Choroid plexus epithelial cell (primary cell): ENCODE measurements around the gene CTNNA2.

Experiments used
- DNase-seq: peaks from one replicate; pipeline ENCODE4 v3.0.0-alpha.2; 2010; ENCODE audit warnings: low read depth
- H3K4me3 ChIP-seq: 2 replicates; pipeline ENCODE4 v1.5.1; 2011; ENCODE audit warnings: low read depth, mild to moderate bottlenecking, control low read depth, low read length, moderate library complexity
- TF ChIP-seq, protein P1 (sequence below): conservative IDR thresholded peaks from 2 replicates; pipeline ENCODE4 v1.5.1; 2011; ENCODE audit warnings: low read depth, mild to moderate bottlenecking, control low read depth, inconsistent platforms, low read length, moderate library complexity

Gene CTNNA2

DNA sequence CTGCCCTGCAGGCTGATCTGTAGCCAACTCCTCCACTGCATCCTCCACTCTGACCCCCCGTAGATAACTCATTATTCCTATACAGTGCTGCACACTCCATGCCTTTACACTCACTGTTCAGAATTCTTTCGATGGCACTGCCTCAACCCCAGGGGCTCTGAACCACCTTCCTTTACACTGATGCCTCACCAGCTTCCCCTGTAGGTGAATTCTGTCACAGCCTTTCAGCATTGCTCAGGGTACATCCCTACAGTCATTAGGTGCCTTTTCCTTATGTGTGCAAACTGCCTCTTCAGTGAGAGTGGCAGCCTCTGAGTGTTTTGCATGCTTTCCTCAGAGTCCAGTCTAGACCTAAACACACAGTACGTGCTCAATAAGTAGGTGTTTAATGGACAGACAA lies 472.3 kb downstream of the CTNNA2 start:
- TF ChIP-seq, protein P1, sequence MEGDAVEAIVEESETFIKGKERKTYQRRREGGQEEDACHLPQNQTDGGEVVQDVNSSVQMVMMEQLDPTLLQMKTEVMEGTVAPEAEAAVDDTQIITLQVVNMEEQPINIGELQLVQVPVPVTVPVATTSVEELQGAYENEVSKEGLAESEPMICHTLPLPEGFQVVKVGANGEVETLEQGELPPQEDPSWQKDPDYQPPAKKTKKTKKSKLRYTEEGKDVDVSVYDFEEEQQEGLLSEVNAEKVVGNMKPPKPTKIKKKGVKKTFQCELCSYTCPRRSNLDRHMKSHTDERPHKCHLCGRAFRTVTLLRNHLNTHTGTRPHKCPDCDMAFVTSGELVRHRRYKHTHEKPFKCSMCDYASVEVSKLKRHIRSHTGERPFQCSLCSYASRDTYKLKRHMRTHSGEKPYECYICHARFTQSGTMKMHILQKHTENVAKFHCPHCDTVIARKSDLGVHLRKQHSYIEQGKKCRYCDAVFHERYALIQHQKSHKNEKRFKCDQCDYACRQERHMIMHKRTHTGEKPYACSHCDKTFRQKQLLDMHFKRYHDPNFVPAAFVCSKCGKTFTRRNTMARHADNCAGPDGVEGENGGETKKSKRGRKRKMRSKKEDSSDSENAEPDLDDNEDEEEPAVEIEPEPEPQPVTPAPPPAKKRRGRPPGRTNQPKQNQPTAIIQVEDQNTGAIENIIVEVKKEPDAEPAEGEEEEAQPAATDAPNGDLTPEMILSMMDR = no peak
- H3K4me3 ChIP-seq = no peak overlapping the region
- DNase-seq = no peak

DNA sequence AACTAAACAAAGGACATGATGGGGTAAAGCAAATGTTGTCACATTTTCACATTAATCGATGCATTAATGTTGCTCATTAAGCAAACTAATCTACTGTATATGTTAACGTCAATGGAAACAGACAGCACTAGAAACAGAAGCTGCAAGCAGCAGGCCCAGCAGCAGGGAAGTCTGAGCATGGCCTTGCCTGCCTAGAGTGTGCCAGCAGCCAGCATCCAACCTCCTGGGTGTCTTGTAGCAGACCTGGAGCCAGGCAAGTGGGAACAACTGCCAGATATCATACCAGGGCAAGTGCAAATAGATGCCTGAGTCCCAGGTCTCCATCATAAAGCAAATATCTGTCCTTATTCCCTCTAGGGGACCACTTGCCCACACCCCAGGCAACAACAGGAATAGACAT lies 472.7 kb downstream of the CTNNA2 start:
- DNase-seq = no peak
- TF ChIP-seq, protein P1 = no peak
- H3K4me3 ChIP-seq = no peak overlapping the region

GRCh38 chr2:79993144-79993543 lies 480.3 kb downstream of the CTNNA2 start:
- TF ChIP-seq, protein P1 = no peak
- DNase-seq = peak; percentile 4
- H3K4me3 ChIP-seq = no peak overlapping the region

DNA sequence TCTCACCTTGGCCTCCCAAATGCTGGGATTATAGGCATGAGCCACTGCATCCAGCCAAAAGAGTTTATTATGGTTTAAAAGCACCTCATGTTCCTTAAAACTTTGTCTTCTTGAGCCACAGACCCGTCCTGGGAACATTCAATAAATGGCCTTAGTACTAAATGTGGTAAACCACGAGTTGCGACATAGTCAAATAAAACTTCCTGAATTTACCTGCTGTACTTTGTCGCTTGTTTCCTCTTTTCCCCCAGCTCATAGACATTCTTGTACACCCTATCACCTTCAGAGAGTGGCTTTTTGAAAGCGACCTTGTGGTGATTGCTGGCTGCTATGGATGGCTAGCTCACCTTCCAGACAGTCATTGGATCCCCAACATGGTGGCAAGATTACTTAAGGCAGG lies 481.3 kb downstream of the CTNNA2 start:
- TF ChIP-seq, protein P1 = no peak
- H3K4me3 ChIP-seq = no peak overlapping the region
- no peak for DNase-seq

GRCh38 chr2:79994965-79995364 lies 482.1 kb downstream of the CTNNA2 start:
- no peak overlapping the region for H3K4me3 ChIP-seq
- TF ChIP-seq, protein P1 = no peak
- DNase-seq = no peak

DNA sequence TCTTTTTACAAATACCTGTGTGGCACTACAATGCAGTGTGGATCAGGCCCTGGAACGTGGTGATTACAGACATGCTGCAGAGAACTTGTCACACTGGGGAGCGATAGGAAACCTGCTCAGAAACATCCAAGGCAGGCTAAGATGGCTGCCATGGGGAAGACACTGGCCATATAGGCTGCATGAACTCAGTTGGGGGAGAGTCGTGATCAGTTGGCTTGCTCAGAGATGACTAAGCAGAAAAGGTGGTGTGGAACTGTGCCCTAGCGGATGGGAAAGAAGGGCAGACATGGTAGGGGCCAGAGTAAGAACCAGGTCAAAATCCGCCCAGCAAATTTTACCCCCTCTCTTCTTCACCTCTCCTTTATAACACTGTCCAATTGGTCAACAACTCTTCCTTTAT lies 483.9 kb downstream of the CTNNA2 start:
- TF ChIP-seq, protein P1 = no peak
- H3K4me3 ChIP-seq = no peak overlapping the region
- DNase-seq = no peak

- DNase-seq = peak; percentile 0
- H3K4me3 ChIP-seq = no peak overlapping the region
- TF ChIP-seq, protein P1 = no peak
Observed at GRCh38 chr2:80001701-80002101, 488.9 kb downstream of the CTNNA2 start.
